Measurements from ENCODE around the gene DNAH11. TPM values are rescaled to one million over a fixed set of nuclear protein-coding genes. Genes with fewer than 3 reads are reported as not detected.
A peak's percentile ranks its signal among the peaks of the same experiment; 100 is the strongest.

DNAH11 gene
- total and polyA plus RNA-seq, 11 donors = 0.04 to 0.98 (median 0.23) TPM

- H3K4me3 ChIP-seq = no peak overlapping the region
- ATAC-seq = no peak
- no peak for DNase-seq
- no peaks in the 10 kb centered on the region for H3K36me3 ChIP-seq
- intact Hi-C loops (cut with DNase I) = no loop called here
- no peaks in the 10 kb centered on the region for H3K9me3 ChIP-seq
- no peak for TF ChIP-seq POLR2A (IDR thresholded peaks at IDR 0.05)
- no peak for TF ChIP-seq CTCF (IDR thresholded peaks at IDR 0.05)
- H3K27me3 ChIP-seq = peaks cover 0 to 4% (median 0%) of the 10 kb centered on the region in 9 donors
- no peak overlapping the region for H3K27ac ChIP-seq
- 81 to 87% (median 84%) methylated on average over 7 of the region's 7 CpGs for WGBS, 4 donors
- no peaks in the 10 kb centered on the region for H3K4me1 ChIP-seq
These were observed 29.8 kb downstream of the DNAH11 start for GRCh38 chr7:21572331-21573313.

GRCh38 chr7:21579341-21580072 is 36.7 kb downstream of the DNAH11 start:
- WGBS, 4 donors = 49 to 61% (median 56%) methylated on average over 4 of the region's 4 CpGs
- no peak overlapping the region for H3K4me3 ChIP-seq
- ATAC-seq (peak in 3 of 4 donors; percentile 22 to 53 (median 40)), DNase-seq (no peak)
- intact Hi-C loops (cut with DNase I) = no loop called here
- H3K9me3 ChIP-seq = peaks cover 0 to 14% (median 2%) of the 10 kb centered on the region in 12 donors
- H3K27ac ChIP-seq = peak overlapping the region in 7 of 12 donors; percentile 17 to 77 (median 65)
- no peak for TF ChIP-seq CTCF (IDR thresholded peaks at IDR 0.05)
- no peak for TF ChIP-seq POLR2A (IDR thresholded peaks at IDR 0.05)
- H3K36me3 ChIP-seq = no peaks in the 10 kb centered on the region
- no peaks in the 10 kb centered on the region for H3K27me3 ChIP-seq
- peaks cover 0 to 18% (median 4%) of the 10 kb centered on the region in 12 donors for H3K4me1 ChIP-seq

- TF ChIP-seq POLR2A (IDR thresholded peaks at IDR 0.05) (no peak), CTCF (IDR thresholded peaks at IDR 0.05) (no peak)
- ATAC-seq (peak; percentile 93 to 96 (median 94)), DNase-seq (no peak)
- no peak overlapping the region for H3K4me3 ChIP-seq
- peak overlapping the region in 9 of 12 donors; percentile 9 to 77 (median 62) for H3K27ac ChIP-seq
- no peaks in the 10 kb centered on the region for H3K36me3 ChIP-seq
- H3K9me3 ChIP-seq = peaks cover 0 to 14% (median 2%) of the 10 kb centered on the region in 12 donors
- intact Hi-C loops (cut with DNase I) = no loop called here
- H3K4me1 ChIP-seq = peaks cover 0 to 18% (median 4%) of the 10 kb centered on the region in 12 donors
- no peaks in the 10 kb centered on the region for H3K27me3 ChIP-seq
- 16 to 29% (median 24%) methylated on average over 4 of the region's 4 CpGs for WGBS, 4 donors
These were observed 37.3 kb downstream of the DNAH11 start for GRCh38 chr7:21580073-21580521.
